OCI-M1 (cell line): ENCODE data around the gene ZNF175.
A peak's percentile ranks its signal among the peaks of the same experiment; 100 is the strongest.
"Not testable (repeated sequence)": the region's sequence is repeated elsewhere in the genome, so short reads cannot be mapped to it uniquely, and the experiment has no call there.

Experiments used
- DNase-seq: peaks from one replicate; lab custom pipeline; 2025; lab: John Stamatoyannopoulos, UW

The ZNF175 gene

GRCh38 chr19:51628153-51628939 lies 57.3 kb downstream of the ZNF175 start:
- DNase-seq: no peak

- DNase-seq: not testable (repeated sequence)
Measured at GRCh38 chr19:51630315-51630714, 59.2 kb downstream of the ZNF175 start, which contains the start of gene SIGLEC5. TSS of gene SIGLEC5 (minus strand) at chr19:51630401. CDS start at chr19:51630335, 66 bp downstream.

GRCh38 chr19:51632126-51632525 lies 61.0 kb downstream of the ZNF175 start:
- DNase-seq: no peak

- DNase-seq: peak; percentile 66
Measured at GRCh38 chr19:51637362-51637978, 66.4 kb downstream of the ZNF175 start.

- no peak for DNase-seq
Measured at GRCh38 chr19:51639916-51640315, 68.8 kb downstream of the ZNF175 start.

GRCh38 chr19:51640386-51640785 lies 69.3 kb downstream of the ZNF175 start:
- no peak for DNase-seq

GRCh38 chr19:51641648-51642047 lies 70.6 kb downstream of the ZNF175 start:
- DNase-seq: no peak
